ENCODE measurements around the gene MAS1L.

Gene MAS1L

DNA sequence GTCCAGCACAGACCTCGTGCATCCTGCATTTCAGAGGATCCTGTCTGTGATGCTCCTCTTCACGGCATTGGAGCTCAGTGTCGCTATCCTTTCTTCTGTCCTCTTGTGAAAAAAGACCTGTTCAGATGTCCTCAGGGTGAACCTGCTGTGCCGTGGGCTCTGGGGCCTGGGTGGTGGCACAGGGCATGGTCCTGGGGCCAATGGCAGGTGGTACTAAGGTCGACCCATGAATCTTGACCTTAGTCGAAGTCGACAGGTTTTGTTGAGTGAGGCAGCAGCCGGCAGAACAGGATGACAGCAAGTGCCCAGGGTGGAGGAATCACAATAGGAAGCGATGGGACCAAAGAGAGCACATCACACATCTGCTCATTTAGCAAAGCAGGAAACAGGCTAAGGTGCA lies 22.0 kb upstream of the MAS1L start:
- DNase-seq, result no peak

DNA sequence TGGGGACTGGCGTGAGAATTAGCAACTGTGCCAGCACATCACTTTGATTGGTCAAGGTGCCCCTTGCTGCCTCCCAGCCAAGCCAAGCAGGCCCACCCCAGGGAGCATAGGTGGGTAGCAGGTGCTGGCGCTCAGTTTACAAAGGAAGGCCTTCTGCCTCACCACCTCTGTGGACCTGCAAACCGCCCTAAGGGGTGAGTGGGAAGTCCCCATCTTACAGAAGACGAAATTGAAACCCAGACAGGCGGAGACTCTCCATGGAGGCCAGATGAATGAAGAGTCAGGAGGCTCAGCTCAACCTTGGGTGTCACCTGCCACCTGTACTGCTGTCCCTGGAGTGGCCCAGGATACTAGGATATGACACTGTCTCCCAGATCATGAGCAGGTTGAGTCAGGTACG lies 21.5 kb upstream of the MAS1L start:
- no peak for DNase-seq

DNA sequence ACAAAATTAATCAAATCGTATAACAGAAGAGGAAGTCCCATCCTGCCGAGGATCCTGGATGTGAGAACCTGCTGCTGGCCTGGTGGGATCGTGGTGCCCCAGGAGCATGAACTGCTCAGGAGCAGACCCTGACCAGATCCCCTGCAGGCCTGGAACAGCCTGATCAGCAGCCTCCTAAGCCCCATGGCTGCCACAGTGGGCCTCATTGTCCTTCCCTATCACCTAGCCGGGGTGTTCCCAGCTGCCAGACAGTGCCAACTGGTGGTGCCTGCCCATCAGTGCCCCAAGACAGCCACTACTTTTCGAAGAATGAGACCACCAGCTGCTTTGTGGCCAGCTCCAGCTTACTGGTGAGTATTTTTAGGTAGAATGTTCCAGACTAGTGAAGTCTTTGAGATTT lies 19.6 kb upstream of the MAS1L start:
- DNase-seq, result no peak

DNA sequence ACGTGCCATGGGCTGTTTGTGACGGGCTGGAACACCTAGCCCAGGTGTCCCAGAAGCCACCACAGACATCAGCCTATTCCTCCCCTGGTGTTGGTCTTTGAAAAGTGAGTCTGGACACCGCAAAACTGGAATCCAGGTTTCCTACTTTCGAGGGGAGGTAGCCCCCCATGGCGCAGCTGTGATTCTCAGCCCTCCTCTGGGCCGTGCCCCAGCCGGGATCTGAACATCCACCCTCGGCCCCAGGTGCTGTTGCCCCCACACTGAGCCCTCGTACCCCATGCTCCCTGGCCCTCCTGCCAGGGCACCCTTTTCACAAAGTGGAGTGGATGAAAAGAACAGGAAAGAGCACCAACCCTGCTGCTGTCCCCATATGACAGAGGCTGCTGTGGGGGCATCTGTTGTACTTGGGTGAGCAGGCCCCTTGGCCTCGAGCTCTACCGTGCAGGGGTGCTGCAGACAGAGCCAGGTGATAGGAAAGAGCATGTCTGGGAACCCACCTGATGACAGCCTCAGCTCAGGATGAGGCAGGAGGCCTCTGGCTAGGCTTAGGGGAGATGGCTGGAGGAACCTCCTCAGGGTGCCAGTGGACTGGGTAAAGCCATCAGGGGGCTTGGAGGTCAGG lies 18.8 kb upstream of the MAS1L start:
- no peak for DNase-seq

DNA sequence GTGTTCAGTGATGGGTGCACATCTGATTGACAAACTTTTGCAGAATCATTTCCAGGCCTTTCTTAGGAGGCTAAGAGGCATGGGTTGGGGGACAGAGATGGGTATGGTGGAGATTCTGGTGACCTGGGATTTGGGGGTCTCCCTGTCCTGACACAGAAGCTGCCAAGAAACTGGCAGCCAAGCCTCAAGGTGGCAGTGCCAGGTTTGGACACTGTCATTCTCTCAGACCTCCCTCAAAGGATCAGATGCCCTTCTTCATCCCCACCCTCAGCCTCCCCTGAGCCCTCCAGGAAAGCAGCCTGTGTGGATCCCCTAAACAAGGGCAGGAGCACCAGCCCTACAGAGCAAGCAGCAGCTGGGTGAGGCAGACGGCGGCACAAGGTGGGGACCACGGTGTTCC lies 18.1 kb upstream of the MAS1L start:
- DNase-seq, result no peak

DNA sequence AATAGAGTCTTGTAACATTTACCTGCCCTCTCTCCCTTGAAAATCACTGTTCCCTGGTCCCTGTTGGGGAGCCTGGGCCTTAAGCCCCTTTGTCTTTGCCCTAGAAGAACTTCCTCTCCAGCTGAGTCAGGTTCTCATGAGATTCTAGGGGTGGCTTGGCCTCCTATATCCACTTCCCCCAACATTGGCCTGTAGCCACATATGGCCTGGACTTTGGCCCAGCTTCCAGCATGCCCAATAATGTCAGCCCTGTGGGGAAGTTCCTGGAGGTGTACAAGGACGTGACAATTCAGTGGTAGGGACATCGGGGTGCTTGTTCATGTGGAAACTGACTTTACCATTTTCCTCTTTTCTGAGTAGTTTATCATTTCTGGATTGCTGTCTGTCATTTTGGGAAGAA lies 17.2 kb upstream of the MAS1L start:
- no peak for DNase-seq

DNA sequence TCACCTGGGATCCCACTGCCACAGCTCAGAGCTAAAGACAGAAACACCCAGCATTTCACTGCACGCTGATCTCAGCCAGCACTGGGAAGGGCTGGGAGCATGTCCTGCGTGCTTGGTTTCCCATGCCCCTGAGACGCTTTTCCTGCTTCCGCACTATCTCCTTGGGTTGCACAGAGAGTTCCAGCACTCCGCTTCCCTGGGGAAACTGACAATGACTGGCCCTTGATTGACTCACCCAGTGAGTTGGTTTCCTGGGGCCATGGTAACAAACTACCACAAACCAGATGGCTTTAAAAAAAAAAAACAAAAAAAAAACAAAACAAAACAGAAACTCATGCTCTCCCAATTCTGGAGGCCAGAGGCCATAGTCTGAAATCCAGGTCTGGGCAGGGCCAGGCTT lies 14.8 kb upstream of the MAS1L start:
- DNase-seq, result no peak

DNA sequence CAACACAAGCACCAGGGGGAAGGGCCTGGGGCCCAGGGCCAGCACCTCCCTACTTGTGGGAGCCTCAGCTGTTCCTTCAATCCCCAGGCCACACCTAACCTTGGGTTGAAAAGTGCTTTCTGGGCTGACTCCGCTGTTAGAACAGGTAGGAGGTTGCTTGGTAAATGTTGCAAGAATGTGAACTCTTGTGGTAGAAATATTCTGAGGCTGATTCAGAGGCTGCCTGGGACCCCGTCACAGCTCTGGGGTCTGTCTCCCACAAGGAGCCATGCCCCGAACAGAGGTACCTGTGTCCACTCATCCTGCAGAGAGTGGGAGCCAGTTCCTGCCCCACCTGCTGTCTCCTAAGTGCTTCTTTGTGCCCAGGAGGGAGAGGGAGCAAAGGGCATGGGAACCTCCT lies 14.4 kb upstream of the MAS1L start:
- DNase-seq, result no peak

DNA sequence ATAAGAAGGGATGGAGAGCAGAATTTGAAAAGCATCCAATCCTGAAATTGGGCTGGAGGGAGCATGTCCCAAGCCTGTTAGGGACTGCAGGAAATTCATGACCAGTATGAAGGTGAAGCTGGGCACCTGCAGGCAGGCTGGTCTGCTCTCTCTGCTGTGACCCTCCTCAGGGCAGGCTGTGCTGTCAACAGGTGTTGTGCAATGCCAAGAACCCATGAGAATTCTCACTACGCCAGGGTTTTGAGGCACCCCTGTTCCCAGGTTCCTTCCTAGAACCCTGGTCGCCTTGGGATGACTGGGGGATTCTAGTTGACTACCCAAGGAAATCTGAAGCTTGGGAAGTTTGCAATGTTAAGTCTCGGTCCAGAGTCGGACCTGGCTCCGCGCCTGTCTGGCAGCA lies 13.3 kb upstream of the MAS1L start:
- no peak for DNase-seq

DNA sequence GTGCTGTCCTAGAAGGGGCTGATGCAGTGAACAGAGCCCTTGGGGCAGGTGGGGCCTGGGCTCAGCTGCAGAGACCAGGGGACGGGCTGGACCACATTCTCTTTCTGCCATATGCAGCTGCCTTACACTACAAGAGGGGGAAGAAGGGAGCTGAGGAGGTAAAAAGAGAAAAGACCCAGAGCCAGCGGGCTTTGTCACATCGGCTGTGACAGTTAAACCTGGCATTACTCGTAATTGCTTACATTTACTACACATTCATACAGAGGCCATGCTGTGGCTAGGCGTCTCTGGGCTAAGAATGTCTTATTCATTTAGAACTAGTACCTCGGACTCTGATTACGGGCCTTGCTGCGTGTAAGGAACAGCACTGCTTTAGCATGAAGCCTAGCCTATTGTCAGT lies 12.8 kb upstream of the MAS1L start:
- no peak for DNase-seq

DNA sequence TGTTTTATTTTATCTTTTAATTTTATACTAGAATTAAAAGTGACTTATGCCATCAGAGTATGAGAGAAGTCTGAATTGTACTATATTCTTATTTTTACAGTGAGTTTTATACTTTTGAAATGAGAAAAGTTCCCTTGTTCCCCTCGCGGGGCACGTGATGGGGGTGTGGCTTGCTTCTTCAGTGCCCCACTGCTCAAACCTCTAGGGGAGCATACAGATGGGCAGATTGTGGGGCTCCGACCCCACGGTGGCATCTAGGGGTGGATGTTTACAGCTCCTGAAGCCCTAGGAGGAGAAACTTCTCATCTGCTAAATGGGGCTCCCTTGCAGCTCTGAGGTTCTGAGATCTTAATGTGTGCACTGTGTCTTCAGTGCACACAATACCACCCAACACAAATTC lies 11.9 kb upstream of the MAS1L start:
- DNase-seq, result no peak

DNA sequence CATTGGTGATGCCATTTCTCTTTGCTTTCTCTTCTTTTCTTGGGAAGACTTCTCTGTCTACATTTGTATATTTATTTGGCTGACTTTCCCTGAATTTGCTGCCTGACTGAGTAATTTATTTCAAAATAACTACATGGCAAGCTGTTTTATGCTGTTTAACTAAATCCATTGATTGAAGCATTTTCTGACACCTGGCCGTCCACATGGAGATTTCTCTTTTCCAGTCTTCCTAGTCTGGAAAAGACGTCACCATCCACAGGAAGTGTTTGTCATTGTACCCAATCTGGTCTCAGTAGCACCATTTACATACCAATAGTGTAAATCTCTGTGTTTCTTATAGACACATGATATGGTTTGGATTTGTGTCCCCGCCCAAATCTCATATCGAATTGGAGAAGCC lies 9.2 kb upstream of the MAS1L start:
- DNase-seq, result no peak

DNA sequence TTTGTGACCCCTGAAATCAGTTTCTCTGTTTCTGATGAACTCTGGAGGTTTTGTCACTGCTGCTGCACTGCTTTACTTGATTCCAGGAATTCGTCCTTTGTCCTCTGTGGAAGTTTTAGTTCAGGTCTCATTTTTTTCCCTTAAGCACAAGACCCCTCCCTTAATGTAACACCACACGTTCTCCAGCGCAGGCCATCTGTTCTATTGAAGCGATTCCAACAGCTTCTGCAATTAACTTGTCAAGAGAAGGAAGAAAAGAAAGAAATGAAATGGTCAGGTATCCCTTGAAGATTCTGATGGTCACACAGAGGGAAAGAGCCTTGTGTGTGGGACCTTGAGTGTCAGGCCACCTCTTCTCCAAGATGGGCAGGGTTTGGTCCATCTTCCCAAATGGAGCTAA lies 7.8 kb upstream of the MAS1L start:
- DNase-seq, result no peak

DNA sequence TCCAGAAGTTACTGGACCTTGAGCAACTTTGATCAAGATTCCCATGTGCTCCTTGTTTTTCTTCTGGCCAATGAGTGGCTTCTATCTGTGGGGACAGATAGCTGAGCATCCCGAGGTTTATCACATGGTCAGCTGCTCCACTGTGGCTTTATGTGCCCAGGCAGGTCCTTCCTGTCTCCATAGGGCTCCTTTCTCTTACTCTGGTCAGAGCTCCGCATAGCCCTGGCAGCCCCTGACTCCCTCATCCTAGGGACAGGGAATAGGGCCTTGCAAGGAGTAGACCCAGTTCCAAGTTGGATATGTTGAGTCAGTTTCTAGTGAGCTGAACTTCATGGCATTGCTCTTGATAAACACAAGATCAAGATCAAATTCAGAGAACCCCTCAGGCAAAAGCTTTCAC lies 6.4 kb upstream of the MAS1L start:
- DNase-seq, result no peak

DNA sequence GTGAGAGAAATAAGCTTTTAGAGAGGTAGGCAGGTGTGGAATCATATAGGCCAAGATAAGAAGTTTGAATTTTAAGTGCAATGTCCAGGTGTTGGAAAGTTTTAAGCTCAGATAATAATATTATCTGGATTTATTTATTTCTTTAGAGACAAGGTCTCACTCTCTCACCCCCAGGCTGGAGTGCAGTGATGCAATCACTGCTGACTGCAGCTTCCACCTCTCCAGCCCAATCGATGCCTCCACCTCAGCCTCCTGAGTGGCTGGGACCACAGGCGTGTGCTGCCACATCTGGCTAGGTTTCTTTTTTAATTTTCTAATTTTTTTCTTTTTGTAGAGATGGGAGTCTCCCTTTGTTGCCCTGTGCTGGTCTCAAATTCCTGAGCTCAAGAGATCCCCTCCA lies 5.5 kb upstream of the MAS1L start:
- DNase-seq, result no peak

DNA sequence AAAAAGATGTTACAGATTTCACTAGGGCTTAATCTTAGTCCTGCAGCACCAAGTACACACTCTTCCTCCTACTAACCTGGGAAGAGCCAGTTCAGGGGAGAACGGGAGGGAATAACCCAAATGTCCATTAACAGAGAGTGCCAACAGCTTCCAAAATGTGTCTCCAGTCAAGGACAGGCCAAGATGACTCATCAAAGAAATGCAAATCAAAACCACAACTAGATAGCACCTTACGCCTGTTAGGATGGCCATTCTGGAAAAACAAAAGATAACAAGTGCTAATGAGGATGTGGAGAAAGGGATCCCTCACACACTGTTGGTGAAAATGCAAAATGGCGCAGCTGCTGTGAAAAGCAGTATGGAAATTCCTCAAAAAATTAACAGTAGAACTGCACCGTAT lies 3.8 kb upstream of the MAS1L start:
- DNase-seq, result no peak

DNA sequence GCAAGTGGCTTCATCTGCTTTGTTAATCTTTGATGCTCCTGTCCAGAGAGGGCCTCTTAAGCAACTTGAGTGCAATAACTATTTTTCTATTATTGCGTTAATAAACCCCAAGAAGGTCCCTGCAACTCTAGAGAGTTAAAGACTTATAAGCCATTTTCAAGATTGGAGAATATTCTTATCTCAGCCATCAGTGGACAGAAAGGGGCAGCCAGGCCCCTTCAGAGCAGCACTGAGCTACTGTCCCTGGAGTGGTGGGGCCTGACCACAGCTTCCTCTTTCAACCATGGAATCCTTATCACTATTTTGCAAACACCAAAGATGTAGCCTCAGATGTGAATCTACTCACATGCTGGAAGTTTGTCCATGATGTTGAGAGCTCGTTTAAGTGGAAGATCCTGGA lies 2.8 kb upstream of the MAS1L start:
- DNase-seq, result no peak

DNA sequence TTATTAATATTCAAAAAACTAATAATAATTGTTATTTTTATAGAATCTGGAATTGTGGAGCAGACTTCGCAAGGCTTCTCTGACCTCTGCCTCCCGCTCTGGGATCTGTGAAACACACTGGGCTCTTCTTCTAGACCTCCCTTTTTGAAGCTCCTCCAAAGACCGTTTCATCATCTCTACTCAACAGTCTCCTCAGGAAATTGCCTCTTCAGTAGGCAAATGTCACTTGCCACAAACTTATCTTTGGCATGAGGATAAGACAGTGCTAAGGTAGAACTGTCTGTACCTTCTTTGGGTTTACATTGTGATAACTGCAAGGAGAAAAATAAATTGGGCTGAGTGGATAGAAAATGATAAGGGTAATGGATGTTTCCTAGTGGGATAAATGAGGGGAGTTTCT lies 2.3 kb upstream of the MAS1L start:
- no peak for DNase-seq

DNA sequence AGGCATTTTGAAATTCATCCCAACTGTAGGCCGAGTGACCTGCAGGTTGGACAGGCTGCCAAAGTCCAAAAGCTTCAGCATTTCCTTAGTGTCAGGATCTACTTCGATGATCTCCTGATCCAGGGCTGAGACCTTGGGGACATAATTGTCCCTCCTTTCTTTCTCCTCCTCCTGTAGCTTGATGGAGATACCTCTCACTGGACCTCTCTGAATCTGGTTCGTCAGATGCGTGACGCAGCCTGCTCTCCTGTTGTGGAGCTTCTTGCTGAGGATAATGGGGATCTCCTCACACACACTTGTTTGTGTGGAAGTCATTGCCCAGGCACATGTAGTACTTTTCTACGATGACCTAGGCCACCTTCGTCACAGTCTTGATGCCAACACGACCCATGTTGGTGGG lies 1.5 kb upstream of the MAS1L start:
- DNase-seq, result no peak

DNA sequence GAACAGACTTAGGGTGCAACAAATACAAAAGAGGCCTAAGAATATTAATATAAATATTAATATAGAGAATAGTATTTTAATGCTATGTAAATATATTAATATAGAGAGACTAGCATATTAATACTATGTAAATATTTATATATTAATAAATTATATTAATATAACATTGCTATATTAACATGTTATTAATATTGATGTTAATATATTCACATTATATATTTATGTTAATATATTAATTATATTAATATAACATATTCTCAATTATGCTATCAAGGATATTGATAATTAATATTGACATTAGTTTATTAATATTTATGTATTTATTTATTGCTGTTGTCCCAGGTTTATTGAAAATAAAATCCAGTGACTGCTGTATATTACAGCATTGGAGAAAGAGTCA lies 1.1 kb upstream of the MAS1L start:
- DNase-seq, result no peak

DNA sequence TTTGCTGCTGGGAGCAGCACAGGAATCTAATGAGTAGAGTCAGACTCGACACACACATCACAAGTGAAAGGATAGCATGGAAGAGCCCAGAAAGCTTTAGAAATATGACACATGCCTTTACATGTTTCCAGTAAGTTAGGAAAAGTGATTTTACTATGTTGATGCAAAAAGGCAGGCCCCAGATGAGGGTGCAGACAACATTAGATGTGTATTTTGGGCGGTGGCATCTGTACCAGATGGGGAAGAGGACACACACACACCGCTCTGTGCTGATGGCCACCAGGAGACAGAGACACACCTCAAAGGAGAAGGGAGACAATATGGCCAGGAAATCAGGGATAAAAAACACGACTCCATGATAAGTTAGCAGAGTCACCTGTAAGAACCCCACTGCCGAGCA lies 625 bp downstream of the MAS1L start:
- DNase-seq, result no peak

DNA sequence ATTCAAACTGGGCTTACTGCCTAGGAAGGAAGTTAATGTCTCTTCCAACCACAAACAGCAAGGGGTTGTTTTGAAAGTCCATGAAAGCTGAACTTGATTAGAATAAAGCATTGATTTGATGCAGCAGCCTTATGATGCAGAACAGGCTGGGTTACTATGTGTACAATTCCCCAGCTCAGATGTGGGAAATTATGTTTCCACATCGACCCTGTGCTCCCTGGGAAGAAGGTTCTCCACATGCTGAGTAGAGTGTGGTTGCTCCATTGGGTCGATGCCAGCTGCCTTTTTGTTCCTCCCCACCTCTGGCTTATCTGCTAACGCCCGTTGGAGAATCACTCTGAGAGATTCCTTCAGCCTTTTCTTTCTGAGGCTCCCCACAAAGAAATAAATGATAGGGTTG lies 1.2 kb downstream of the MAS1L start:
- no peak for DNase-seq

DNA sequence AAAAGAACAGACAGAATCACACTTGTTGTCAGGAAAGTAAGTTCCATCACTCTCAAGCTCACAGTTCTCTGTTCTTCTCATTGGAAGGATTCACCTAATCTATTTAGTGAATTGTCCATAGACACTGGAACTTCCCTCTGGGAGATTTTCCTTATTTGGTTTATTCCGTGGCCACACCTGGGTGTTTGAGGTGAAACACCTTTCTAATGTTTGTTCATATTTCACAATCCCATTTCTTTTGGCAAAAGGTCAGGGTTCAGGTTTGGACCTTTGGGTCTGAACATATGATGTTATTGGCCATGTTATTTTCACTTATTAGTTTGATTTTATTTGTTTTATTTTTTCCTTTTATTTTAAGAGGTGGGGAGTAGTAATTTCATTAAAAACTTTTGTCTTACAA lies 4.0 kb downstream of the MAS1L start:
- no peak for DNase-seq

DNA sequence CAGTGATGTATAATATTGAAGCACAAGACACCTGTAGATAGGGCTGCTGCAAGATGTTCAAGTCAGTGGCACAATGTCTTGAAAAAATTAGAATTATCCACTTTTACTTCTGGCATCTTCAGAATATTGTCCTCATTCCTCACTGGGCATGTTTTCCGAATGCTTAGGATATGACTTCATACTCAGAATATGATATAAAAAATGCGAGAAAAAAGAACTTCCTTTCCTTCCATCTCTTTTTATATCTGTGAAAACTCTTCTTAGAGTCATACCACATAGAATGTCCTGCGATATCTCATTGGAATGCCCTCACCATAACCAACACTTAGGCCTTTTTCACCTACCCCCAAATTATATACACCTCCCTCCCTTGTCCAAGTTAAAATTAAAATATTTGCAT lies 4.6 kb downstream of the MAS1L start:
- no peak for DNase-seq

DNA sequence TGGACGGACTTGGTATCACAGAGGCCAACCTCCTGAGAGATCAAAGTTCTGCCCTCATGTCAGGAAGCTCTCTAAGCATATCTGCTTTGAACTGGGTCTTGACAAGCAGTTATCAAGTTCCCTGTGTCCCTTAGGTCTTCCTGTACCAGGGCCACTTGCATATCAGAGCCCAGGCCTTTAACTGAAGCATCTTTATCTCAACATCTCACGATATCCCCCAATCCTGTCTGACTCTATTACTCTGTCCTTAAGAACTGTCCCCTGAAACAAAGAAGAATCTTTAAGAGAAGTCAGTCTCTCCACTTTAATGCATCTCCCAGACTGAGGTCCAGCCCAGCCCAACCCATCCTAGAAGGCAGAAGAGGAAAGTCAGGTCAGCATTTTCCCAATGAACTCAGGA lies 8.2 kb downstream of the MAS1L start:
- no peak for DNase-seq

DNA sequence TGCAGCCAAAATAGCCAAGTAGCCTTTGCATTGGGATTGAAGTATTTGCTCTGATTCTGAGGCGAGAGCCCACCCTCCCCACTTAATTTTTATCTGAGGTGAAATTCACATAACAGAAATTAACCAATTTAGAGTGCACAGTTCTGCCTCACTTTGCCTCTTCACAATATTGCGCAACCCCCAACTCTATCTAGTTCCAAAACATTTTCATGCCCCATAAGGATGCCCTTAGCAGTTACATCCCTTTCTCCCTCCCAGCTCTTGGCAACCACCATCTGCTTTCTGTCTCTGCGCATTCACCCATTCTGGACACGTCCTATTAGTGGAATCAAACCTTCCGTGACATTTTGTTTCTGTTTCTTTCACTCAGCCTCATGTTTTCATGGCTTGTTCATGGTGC lies 9.0 kb downstream of the MAS1L start:
- no peak for DNase-seq

All from NCI-H1105 (cell line).